NB4 (cell line): ENCODE data around the gene RPP25.

Experiments
- CTCF ChIP-seq: IDR thresholded peaks from one replicate; pipeline ENCODE4 v1.5.1; 2012; ENCODE audit warnings: low read depth, low read length
- MYC ChIP-seq: IDR thresholded peaks from 2 replicates; pipeline ENCODE4 v1.6.1; 2011; ENCODE audit warnings: low read depth, low read length
- POLR2A ChIP-seq: IDR thresholded peaks from 2 replicates; pipeline ENCODE4 v1.6.1; 2011; ENCODE audit warnings: mild to moderate bottlenecking; ENCODE audit not compliant: insufficient read length; ENCODE audit errors: extremely low read depth
- TF ChIP-seq, protein P1 (sequence below): IDR thresholded peaks from 2 replicates; pipeline ENCODE4 v1.6.1; 2011; ENCODE audit warnings: low read depth, low read length

DNA sequence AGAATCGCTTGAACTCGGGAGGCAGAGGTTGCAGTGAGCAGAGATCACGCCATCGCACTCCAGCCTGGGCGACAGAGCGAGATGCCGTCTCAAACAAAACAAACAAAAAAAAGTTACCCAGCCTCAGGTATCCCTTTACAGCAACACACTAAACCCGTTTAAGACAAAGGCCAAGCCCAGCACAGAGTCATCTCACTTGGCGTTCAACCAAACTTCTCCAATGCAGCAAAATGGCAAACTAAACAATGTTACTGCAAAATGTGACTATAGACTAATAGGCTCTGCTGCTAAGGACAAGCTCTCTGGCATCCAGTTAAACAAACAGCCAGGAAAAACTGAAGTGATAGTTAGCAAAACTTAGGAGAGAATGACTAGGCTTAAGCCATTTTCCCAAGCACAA is 43.5 kb downstream of the RPP25 start:
- TF ChIP-seq CTCF, result no peak
- no peak for TF ChIP-seq POLR2A
- TF ChIP-seq, protein P1, sequence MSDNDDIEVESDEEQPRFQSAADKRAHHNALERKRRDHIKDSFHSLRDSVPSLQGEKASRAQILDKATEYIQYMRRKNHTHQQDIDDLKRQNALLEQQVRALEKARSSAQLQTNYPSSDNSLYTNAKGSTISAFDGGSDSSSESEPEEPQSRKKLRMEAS, result no peak
- no peak for TF ChIP-seq MYC
